NCI-H1417 (cell line): ENCODE results near the gene ESYT3.
"Not testable (repeated sequence)": the region's sequence is repeated elsewhere in the genome, so short reads cannot be mapped to it uniquely, and the experiment has no call there.

Experiments used
- DNase-seq, 3 experiments: peaks; one replicate each; lab custom pipeline; 2025; lab: John Stamatoyannopoulos, UW

ESYT3 gene

DNA sequence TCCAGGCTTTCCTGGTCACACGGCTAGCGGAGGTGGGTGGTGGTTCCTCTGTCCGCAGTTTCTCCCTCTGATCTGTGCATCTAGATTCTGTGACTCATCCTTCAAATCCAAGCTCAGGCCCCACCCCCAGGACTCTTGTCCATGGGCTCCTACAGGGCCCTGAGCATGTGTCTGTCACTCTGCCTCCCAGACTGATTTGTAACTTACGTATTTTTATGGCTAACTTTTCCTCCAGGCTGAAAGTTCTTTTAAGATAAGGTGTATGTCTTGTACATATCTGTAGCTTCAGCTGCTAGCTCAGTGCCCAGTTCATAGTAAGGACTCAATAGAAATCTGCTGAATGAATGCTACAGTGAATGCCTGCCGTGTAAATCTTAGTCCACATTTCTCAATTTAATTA lies 8.0 kb downstream of the ESYT3 start:
- DNase-seq = no peak

DNA sequence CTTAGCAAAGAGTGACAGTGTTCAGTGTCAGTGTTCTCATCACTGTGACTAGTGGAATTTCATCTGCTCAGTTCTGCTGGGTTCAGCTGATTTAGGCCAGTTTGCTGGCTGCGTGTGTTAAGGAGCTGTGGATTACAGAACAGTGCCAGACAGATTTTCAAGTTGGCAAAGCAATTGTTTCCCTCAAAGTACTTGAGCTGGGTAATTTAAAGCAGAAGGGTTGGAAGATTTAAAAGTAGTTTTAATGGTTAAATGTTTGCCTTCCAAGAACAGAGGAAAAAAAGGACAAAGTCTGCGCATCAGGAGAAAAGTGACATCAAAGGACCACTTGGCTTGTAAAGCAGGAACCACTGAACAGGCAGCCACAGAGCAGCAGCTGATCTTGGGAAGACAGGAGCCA lies 8.7 kb downstream of the ESYT3 start:
- DNase-seq = no peak

DNA sequence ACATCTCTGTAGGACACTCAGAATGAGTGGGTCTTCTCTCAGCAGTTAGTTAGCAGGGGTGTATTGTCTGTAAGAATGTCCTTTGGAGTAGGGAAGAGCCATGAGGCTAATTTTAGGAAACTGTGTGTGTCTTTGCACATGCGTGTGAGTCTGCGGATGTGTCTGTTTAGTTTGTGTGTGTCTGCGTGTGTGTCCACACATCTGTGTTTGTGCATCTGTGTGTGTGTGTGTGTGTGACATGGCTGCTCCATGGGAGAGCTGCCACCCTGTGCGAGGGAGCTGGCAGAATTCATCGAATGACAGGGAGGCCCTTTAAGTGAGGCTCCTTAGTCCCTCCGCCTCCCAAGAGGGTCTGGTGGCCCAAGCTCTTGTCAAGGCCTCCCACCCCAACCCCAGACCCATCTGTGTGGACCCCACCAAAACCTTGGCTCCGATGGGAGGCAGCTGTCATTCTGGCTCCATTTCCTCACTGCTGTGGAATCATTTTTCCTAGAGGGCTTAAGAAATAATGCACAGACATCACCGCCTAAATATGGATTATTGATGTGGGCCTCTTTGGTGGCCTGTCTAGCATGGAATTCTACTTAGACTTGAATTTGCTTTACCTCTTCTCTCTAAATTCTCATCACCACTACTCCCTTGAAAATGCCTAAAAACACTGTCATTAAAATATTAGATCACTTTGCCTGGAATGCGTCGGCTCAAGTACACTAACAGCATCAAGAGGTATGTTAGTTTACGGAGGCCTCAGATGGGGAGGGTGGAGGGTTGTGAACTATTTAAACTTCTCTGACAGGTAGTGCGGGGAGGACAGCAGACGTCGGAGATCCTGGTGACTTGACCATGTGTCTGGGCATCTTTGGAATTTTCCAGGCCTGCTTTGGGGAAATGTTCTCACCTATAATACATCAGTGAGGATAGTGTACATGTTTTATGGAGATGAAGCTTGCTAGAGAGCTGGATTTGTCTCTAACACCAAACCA lies 9.4 kb downstream of the ESYT3 start:
- no peak for DNase-seq

DNA sequence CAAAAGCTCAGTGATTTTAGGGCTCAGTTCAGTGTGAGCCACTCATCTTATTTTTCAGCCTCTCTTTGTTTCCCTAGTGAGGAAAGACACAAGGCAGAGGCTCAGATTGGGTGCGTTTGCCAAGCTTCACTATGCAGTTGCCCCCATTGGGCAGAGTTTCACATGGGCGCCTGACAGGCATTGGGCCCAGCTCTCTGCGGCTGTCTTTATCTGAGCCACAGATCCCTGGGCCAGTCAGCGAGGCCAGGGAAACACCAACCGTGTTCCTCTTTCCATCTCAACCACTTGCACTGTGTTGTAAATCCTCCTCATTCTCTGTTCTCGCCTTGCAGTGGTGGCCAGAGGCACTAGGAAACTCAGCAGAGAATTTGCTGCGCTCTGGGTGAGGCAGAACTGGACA lies 10.8 kb downstream of the ESYT3 start:
- DNase-seq = no peak

DNA sequence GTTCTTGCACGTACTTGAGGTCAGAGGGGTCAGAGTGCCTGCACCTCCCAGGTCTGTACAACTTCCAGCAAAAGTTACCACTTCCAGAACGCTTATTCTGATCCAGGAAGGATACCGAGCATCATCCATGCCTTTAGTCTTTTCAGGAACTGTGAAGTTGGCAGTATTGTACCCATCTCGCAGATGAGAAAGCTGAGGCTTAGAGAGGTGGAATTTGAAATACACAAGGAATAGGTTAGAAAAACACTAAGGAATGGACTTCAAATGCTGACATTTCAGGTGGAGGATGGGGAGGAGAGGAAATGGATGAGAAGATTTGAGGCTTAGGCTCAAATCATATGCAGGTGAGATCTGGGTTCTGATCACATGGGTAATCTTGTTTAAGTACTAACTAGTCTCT lies 11.2 kb downstream of the ESYT3 start:
- no peak for DNase-seq

DNA sequence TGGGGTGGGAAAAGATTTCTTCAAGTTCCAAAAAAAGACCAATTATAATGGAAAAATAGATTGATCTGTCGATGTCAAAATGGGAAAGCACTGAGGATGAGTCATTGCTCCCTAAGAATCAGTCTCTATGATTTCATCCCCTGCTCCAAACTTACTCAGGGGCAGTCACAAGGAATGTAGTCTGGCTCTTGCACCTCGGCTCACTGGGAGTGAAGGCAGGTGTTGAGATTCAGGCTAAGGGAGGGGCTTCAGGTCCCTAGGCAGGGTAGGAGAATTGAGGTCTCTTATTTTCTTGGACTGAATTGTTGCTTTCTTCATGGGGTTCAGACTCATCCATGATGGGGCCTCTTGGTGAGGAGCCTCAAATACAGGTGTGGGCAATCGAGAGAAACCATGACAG lies 14.2 kb downstream of the ESYT3 start:
- DNase-seq = no peak

DNA sequence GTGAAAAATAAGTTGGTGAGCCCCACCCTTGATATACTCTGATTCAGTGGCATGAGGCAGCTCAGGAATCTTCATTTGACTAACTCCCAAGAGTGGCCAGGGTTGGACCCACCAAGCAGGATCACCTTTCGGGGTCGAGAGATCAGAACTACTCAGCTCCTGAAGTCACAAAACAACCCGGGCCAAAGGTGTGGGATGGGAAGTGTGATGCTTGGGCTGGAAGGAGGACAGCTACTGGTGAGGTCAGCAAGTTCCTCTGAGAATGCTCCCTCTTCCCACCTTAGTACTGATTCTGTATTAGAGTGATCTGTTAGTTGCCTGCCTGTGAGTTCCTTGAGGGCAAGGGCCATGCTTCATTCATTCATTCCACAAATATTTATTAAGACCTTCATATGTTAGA lies 15.1 kb downstream of the ESYT3 start:
- DNase-seq = no peak

DNA sequence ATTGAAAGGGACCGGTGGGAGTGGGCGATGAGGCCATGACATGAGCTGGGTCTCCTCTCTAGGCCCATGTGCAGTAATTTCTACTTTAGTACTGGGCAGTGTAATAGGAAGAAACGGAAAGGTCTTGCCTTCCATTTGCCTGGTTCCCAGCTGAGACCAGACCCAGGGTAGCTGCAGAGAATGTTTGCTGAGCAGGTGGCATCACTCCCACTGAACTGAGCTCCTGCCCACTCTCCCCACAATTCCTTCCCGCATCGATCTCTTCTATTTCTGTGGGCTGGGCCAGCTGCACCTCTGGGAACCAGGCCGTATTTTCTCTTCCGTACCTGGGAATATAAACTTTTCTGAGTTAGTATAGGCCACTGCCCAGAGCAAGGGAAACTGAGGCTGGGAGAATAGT lies 15.8 kb downstream of the ESYT3 start:
- DNase-seq = no peak

DNA sequence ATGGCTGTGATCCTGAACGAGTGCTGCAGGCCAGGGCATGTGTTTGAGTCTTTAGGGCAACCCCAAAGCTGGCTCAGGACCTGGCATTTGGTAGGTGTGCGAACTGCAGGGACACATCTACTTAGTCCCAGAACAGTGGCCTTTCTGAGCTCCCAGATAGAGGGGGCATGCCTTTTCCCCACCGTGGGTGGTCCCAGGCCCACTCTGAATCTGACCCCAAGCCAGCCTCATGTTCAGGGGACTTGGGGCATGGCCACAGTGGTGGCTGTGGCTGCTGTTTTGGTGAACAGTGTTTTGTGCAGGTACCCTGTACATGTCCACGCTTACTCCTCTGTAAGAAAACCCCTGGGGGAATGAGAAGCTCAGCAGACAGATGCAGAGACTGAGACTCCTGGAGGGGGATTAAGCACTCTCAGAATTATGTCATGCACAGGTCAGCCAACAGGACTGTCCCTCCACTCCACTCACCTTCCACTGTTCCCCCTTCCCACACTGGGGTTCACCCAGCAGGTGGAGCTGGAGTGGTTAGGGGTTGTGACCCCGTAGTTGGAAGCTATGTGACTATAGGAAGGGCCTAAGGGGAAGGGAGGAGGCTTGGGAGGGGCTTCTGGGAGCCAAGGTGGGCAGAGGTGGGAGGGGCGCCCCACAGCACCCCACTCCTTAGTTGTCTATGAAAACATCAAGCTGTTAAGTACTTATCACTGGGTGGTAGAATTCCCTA lies 16.4 kb downstream of the ESYT3 start:
- no peak for DNase-seq

DNA sequence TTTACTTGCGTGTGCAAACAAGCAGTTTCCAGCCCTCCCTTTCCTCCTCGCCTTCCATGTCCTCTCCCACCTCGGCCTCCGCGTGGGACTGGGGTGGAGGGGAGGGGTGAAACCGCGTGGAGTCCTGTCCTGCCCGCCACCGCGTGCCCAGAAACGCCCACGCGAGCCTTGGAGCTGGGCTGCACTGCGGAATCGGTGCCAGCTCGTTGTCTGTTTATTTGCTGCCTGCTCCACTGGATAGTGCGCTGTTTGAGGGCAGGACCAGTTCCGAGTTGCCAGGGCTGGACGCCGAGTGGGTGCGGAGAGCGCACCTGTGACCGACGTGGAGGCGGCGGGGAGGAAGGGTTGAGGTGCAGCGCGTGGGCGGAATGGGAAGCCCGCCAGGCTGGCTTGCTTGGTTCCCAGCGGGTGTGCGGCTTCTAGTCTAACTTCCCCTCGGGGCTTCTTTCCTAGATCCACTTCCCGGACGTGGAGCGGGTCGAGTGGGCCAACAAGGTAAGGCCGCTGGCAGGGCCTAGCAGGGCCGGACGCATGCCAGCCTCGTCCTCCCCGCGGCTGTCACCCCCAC lies 17.3 kb downstream of the ESYT3 start:
- DNase-seq = no peak

DNA sequence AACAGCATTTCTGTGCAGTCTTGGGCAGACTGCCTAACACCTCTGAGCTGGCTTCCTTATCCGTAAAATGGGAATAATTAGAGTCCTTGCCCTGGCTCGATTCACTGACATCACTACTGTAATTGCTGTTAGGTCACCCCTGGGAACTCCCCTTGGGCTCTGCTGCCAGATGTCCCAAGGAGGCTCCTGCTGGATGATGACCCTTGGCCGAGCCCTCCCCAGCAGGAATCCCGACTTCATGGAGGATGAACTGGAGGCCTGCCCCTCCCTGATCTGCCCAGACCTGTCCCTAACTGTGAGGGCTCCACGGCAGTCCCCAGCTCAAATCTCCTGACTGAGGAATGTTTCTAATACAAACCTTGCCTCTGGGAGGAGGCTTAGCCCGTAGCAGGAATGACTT lies 18.0 kb downstream of the ESYT3 start:
- no peak for DNase-seq

DNA sequence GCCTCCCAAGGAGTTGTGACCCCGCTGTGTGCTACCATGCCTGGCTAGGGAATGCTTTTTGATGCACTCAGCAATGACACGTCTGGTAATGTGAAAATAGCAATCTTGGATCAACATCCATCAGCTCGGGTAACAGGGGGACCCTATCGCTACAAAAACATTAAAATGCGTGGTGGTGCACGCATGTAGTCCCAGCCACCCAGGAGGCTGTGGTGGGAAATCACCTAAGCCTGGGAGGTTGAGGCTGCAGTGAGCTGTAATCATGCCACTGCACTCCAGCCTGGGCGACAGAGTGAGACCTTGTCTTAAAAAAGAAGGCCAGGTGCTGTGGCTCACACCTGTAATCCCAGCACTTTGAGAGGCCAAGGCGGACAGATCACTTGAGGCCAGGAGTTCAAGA lies 19.5 kb downstream of the ESYT3 start:
- not testable (repeated sequence) for DNase-seq

DNA sequence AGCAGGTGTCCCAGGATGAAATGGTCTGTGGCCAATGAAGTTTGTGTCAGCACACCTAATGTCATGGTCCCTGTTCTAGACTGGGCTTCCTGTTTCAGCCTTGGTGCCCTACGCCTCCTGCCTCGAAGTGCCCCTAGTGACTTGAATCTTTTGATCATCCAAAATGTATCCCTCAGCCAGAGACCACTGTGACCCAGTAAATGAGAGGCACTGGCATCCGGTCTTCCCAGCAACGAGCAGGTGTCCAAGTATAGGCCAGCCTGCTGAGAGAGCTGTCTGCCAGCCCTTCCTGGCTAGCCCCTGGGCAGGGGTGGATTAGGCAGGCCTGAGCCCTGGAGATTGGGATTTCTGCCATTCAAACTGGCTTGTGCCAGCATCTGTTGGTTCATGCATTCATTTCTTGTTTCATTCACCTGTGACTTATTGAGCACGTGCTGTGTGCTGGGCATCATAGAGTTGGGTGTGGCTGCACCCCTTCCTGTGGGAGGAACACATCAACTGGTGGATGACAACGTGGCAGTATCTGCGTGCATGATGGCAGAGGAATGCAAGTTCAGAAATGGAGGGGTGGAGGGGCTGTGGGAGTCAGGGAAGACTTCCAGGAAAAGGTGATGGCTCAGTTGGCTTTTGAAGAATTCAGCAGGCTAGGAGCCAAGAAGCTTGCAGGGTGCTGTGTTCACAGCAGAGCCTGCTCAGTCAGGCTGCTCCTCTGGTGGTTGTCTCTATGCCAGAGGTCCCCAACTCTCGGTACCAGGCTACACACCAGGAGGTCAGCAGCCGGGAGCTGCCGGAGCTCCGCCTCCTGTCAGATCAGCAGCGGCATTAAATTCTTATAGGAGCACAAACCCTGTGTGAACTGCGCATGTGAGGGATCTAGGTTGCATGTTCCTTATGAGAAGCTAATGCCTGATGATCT lies 21.6 kb downstream of the ESYT3 start:
- no peak for DNase-seq

DNA sequence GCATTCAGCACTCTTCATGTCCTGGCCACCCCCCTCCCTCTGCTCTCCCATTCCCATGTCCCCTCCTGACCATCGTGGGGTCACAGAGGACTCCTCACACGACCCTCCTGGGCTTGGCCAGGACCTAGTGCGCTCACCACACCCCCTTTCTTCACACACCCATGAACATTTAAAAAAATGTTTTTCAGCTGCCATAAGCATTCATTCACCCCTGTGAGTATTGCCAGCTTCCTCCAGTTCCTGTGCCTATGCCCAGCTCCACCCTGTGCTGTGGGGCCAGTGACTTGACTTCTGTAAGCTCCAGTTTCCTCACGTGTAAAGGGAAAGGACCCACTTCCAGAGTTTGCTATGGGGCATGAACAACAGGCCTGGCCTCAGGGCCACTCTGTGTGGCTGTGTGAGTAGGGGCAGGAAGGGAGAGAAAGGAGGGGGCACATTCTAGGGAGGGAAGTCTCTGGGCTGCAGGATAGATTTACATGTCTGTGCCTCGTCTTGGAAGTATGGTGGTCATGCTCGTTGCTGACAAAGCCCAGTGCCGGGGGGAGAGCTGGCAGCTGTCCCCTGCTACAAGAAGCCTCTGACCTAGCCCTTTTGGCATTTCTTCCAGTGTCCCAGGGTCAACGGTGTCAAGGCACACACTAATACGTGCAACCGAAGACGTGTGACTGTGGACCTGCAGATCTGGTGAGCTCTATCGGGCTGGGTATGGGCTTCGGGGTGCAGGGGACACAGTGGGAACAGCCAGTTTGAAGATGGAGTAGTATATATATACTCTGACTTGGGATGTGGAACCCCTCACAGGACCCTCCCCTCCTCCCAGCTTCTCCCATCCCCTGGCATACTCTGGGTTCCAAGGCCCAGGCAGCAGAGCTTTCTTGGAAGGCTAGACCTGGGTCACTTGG lies 22.8 kb downstream of the ESYT3 start:
- no peak for DNase-seq

DNA sequence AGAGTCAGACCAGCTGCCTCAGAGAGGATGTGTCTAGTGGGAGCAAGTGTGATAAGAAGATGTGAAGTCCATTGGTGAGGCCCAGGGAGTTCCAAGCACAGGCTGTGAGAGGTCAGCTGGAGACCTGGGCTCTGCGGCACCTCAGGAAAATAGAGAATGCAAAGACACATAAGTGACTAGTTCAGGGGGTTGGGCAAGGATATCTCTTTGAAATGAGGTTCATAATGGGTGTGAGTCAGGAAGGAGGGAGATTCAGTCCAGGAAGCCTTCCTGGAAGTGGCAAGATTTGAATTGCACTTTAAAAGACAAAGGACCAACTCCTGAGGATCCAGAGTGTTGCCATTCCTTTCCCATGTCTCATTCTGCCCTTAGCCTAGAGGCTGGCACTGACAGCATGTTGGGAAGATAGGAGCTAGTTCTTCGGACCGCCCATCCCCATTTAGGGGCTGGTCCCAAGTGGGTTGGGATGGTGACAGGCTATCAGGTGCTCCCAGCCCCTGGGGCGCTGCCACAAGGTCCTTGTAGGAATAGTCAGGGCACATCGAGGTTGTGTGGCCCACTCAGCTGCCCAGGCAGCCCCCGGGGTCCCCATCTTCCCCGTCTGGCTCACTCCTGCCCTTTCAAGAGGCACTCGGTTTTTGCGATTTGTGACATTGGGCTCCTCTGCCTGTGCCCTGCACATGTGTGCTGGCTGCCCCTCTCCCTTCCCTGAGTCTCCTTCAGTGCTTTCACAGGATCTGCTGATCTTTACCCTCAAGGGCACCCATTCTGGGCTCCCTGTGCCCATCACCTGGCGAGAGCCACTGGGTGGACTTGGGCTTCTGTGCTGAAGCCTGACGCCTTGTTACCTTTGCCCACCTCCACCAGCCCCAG lies 23.7 kb downstream of the ESYT3 start:
- no peak for DNase-seq

DNA sequence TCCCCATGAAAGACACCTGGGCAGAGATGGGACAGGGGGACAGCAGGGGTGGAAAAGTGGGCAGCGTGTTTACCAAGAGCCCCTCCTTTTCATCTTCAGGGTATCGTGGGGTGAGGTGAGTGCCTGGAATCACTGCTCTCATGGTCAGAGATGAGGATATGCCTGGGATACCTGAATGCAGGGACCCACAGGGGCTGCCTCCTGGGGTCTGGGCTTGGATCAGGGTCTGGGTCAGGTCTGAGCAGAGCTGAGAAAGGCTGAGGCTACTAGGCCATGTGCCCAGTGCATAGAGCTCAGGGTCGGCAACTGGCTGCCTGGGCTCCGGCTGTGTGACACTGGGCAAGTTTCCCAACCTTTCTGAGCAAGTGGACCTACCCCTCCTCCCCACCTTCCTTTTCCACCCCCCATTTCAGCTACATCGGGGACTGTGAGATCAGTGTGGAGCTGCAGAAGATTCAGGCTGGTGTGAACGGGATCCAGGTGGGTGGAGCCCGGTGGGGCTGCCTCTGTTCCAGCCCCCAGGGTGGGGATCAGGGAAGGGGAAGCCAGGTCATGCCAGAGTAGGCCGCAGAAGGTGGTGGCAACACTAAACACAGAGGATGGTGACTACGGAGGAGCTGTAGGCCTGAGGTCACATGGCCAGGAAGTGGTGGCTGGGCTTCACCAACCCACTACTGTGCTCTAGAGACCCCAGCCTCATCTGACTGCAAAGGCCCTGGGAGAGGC lies 24.5 kb downstream of the ESYT3 start:
- DNase-seq = no peak

DNA sequence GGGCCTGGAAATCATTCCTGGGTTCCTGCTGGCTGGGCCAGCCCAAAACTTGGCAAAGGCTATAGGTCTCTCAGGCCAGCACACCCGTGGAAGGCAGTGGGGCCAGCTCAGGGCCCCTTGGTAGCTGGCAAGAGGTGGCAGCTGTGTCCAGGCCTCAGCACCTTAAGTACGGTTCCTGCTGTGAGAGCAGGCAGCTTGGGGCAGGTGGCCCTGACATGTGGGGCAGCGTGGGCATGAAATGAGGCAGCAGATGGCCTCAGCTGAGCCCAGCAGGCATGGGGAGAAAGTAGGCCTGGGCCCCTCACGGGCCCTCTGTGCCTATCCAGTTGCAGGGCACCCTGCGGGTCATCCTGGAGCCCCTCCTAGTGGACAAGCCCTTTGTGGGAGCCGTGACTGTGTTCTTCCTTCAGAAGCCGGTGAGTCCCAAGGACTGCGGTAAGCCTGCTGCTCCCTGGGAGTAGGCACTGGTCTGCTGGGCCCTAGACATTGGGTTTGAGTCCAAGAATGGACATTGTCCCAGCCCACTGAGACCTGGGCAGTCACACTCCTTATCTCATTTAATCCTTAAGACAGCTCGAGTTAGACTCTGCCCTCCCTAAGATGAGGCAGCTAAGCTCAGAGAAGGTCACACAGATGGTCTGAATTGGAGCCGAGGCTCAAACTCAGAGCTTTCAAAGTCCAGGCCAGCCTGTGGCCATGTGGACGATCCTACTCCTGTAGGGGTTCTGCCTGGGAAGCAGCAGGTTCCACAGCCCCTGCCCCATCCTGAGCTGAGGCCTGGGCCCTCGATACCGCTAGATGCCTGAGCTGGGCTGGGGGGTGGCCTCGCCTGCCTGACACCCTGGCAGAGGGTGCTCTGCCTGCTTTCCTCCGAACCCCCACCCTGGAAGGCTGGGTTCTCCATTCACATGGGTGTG lies 25.5 kb downstream of the ESYT3 start:
- no peak for DNase-seq
